IPS-NIHi11 (cell line): ENCODE measurements around the gene RRP1B.

Source experiments
- DNase-seq: peaks from one replicate; pipeline ENCODE4 v3.0.0; 2012; ENCODE audit warnings: mixed read lengths, low spot score

The RRP1B gene

DNA sequence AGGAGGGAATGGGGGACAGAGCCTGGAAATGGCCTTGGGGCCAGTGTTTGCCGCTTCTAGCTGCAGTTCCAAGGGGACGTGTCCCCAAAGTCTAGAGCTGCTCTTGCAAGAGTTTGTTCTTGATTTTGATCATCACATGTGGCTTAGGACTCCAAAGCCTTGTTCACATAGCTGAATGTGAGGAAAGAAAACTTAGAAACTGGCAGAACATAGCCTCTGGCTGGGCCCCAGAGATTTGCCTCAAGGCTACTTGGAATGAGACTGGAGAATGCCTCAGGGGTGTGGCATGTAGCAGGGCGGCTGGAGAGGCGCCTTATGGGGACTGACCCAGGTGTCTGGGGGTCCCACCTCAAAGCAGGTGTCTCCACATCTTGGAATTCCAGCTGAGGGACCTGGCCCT is 61.8 kb downstream of the RRP1B start:
- DNase-seq = no peak

DNA sequence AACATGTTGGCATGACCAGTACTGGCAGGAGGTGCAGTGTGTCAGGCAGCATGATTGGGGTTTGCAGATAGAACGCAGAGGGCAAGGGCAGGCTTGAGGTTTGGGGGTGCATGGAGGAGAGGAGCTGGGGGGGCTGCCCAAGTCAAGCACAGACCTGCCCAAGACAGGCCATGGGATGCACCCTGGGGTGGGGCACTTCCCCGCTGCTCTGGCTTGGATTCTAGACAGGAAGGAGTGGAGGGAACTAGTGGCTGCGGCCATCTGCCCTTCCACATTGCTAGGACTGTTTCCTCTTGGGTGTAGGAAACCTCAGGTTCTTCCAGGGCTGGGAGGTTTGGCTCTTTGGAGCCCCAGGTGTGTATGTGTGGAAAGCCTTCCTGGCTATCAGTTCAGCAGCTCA is 62.6 kb downstream of the RRP1B start:
- no peak for DNase-seq

DNA sequence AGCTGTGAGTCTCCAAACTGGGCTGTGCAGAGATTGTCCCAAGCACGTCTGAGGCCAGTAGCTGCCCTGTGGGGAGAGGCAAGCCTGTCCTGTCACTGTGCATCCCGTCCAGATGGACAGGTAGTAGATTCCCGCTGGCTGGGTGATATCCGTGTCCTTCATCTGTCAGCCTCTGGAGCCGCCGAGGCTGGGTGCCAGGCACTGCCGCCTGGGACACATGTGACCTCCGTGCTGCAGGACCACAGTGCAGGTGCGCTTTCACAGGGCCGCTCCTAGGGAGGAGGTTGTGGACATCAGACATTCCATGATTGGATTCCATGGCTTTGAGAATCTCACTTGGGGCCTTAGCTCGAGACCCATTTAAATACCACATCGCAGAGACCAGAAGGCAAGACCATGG is 64.3 kb downstream of the RRP1B start:
- no peak for DNase-seq

DNA sequence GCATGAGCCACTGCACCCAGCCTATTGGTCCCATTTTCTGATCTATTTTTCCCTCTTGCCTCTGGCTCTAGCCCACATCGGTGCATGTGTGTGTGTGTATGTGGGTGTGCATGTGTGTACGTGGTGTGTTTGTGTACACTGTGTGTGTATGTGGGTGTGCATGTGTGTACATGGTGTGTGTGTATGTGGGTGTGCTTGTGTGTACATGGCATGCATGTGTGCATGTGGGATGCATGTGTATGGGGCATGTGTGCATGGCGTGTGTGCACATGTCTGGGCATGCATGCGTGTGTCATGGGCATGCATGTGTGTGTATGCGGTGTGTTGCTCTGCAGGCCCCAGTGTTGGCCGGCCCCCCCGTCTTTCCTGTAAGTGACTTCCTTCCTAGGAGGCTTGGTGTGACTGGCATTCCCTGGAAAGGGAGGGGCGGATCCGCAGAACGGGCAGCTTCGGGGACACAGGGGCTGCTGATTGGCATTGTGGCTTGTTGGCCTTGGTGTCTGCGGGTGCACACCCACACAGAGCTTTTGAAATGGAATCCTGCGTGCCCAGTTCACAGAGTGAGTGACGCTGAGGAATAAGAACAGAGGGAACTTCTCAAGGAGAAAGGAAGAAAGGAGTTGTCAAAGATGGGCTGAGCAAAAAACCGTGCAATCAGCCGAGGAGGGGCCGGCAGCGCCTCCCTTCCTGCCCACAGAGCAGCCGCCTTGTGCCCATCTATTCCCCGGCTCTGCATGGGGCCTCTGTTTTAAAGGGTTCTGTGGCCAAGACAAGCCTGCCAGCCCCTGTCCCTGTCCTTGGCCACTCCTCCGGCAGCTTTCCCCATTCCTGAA is 67.5 kb downstream of the RRP1B start:
- DNase-seq = no peak

DNA sequence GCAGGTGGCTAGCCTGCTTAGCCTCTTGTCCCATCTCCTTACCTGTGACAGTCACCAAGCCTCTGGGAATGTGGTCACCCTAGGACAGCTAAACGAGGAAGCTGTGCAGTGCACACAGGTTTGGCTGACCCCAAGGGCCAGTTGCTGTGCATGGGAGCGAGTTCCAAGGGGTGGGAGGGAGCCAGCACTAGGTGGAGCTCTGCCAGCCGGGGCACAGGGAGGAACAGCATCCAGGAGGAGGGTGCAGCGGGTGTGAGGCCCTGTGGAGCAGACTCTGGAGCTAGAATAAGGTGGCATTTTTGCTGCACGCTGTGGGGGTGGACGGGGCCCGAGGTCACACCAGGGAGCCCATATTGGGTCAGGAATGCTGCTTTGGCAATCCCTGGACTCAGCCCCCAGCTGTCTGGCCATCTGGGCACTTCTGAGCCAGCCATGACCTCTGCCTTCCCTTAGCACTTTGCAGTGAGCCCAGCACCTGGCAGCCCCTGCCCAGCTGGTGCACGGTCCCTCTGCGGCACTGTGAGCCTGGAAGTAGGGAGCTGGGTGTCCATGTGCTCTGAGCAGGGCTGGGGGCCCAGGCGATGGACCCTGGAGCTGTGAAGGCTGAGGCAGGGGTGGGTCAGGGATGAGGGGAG is 68.3 kb downstream of the RRP1B start:
- DNase-seq = no peak

DNA sequence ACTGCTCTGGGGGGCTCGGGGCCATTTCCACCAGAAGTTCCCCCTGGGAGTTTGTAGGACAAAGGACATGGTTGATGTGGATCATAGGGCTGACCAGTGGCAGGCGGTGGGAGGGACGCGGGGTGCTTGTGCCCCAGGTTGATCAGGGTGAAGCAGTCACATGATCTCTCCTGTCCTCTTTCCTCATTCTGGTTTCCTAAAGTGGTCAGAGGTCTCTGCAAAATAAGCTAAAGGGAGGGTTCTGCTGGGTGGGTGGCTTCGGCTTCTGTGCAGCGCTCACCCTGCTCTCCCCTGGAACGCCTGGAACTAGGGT is 68.8 kb downstream of the RRP1B start:
- DNase-seq = no peak

DNA sequence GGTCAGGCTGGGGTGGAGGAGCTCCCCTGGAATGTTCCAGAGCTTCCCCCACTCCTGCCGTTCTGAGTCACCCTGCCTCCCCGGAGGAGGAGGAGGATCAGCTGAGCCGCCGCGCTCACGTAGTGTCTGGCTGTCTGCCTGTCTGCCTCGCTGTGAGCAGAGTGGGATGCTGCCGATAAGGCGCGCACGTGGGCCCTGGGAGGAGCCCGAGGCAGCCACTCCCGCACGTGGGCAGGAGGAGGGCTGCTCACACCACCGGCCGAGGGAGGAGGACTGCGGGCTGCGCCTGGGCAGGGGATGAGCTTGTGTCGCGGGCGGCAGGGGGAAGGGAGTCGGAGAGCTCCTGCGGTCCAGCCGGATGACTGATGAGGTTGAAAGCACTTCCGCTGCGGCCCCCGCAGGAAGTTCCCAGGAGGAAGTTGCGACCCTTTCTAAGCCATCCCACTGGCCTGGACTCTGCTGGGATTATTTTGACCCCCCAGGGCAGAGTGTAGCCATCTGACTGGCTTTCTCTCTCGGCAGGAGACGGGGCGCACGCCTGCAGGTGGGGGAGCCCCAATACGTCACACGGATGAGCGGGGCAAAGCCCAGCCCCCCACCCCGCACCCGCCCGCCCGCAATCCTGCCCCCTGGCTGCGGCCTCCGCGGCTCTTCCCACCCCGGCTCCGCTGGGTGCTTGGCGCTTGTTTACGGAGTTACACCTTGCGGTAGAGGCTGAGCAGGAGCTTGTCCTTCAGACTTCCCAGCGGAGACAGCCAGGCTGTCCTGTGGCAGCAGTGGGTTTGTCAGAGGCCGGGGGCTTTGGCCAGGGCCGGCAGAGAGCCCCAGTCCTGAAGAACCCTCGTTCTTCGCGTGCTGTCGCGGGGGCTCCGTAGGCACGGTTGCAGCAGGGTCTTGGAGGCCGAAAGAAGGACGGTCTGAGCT is 69.4 kb downstream of the RRP1B start:
- DNase-seq = peak; percentile 88

DNA sequence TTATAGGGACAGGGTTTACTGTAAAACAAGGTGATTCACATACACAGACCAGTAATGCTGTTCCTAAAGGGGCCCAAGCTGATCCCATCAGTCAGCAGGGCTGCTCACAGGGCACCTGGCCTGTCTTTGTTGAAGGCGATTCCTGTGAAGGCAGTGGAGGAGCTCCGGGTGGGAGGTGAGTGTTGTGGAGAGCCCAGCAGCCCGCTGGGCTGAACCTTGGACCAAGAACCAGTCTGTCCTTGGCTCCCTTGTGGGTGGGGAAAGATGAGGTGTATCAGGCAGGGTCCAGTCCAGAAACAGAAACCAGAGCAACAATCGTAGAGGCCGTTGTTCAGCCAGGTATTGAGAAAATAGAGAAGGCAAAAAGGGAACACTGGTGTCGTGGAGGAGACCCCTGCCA is 72.1 kb downstream of the RRP1B start:
- DNase-seq = no peak

DNA sequence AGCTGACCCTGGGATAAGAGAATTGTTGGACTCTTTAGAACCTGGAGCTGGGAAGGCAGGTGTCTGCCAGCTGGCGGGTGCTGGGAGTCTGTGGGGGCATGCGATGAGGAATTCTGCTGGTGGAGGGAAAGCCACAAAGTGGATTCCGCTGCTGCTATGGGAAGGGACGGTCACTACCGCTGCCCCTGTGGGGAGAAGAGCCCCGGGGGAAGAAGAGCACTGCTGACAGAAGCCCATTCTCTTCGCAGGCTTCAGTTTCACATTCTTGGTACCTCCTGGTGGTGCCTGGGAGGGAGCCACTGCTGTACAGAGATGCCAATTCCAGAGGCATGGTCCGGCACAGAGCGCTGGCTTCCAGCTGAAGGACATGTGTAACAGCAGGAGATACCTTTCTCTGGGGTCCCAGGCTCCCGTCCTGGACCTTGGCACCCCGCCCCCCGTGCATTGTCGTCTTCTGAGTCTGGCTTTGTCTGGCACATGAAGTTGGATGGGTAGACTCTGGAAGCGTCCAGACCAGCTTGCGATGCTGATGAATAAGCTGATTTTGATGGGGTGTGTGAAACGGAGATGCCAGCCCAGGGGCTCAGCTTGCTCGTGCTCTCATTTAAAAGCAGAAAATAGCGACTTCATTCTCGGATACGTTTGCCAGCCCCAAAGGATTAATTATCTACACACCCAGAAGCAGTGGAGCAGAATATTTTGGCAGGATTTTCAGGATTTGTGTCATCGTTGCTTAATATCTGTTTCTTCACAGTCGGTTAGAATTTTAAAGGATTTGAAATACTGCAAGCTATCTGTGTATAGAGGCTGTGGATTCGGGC is 72.7 kb downstream of the RRP1B start:
- no peak for DNase-seq

DNA sequence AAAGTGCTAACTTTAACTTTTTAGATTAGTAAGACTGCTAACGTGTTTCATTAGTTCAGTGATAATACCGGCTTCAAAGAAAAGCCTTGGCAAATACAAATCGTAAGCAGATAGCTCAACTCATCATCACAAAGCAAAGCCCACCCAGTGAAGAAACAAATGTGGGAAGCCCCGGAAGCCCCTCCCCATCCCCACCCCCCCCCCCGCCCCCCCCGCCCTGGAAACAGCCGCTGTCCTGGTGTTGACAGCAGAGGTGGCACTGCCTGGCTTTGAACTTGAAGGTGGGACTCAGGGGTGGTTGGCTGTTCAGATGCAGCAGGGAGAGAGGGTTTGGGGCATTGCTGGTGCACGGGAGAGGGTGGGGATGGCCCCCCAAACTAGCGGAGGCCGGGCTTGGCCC is 73.7 kb downstream of the RRP1B start:
- DNase-seq = no peak

DNA sequence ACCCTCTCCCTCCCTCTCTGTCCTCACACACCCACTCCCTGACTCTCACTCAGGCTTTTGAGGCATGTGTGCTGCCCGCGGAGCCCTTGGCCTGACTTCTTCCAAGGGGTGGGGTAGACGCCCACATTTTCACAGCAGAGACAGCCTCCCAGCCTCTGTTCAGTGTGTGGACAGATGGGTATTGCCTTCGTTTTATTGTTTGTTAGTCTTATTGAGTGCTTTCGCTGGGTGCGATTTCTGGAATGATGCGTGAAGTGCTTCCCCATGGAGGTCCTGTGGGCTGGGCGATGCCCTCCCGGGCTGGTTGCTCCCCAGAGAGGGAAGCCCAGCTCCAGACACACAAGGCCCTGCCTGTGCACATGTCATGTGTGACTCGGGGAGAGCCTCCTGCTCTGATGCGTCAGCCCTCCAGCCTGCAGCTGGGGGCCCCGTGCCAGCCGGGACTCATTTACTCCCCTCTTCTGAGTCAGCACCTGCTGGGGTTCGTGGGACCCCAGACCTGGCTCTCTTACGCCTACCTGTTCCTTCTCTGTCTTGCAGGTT is 74.2 kb downstream of the RRP1B start:
- DNase-seq = no peak

DNA sequence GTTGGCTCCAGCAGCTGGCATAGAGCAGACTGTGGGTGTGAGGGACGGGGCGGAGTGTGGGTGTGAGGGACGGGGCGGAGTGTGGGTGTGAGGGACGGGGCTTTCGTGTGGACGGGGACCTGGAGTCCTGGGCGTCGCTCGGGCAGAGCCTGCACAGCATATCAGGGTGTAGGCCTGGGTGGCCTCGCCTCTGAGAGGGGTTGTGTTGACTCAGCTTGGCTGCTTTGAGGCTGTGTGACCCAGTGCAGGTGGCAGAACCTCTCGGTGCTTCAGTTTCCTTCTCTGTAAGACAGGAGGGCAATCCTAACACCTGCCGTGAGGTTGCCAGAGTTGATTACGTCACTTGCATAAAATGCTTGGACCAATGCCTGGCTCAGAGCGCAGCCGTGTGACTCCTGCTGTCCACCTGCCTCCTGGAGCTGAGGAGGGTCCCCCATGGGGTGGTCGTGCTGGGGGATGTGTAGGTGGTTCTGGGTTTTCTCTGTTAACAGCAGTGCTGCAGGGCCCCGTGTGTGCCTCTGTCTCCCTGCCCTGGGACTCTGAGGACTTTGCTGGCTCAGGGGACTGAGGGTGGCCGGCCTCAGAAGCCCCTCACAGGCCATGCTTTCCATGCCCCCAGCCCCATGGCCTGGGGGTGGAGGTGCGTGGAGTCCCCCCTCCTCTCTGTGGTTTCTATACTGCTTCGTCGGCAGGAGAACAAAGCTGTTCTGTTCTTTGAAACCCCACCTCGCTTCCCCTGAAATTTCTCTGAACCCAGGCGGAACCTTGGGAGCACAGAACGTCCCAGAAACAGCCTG is 75.0 kb downstream of the RRP1B start:
- DNase-seq = no peak

DNA sequence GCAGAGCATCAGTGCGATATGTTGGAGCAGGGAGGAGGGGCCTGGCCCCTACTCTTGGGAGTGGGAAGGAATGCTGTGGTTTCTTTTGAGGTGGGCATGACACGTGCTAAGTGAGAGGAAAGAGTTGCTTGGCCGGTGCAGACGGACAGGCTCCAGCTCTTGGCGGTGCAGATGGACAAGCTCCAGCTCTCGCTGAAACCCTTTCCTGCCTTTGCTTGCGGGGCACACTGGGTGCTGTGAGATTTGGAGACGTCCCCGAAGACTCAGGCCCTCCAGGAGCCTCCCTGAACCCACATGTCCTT is 75.5 kb downstream of the RRP1B start:
- no peak for DNase-seq

DNA sequence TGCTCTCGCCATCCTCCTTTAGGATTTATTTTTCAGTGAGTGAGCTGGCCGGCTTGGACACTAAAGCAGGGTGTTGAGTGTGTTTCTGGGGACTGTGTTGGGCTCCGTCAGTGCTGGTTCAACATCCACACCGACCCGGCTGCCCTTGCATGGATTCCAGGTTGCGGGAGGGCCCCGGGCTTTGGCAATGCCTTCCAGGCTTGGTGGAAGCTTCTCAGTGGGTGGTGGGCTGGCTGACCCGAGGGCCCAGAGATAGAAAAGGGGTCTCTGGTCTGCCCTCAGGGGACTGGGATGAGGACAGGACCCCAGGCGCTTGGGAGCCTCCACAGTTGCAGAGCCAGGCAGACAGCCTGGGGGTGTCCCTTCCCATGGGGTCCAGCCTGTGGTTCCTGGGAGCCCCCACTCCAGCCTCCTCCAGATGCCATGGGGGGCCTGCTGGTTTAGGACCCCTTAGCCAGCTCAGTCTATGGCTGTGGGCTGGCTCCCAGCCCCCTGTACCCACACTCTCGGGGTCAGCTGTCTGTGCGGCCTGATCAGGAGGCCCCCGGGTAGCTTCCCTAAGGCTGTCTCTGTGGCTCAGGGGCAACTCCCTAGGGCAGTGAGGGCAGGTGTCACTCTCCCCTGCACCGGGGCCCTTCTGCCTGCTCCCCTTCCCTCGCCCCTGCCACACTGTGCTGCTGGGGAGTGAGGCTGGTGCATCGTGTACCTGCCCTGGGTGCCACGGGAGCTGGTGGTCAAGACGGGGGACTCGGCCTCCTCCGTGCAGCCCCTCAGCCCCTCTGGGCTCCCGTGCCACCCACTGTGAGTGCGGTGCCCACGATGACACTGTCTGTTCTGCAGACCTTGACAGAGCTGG is 76.1 kb downstream of the RRP1B start:
- no peak for DNase-seq

DNA sequence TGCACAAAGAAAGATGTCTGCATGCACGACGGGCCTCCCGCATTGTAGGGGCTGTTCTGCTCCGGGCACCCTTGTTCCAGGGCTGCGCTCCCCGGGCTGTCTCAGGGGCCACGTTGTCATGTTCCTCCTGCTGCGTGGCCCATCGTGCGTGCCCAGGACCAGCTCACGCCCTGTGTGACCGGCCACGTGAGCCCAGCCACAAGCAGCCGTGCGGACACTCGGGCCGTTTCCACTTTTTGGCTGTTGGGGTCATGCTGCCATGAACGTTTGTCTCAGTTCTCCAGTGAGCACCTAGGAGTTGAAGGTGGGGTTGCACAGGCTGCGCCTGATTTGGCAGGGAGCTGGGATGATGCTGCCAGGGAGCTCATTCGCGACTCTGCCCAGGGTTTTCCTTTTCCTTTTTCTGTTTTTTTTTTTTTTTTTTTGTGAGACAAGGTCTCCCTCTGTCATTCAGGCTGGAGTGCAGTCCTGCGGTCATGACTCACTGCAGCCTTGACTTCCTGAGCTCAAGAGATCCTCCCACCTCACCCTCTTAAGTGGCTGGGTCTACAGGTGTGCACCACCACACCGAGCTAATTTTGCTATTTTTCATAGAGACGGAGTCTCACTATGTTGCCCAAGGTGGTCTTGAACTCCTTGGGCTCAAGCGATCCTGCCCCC is 77.0 kb downstream of the RRP1B start:
- DNase-seq = no peak

DNA sequence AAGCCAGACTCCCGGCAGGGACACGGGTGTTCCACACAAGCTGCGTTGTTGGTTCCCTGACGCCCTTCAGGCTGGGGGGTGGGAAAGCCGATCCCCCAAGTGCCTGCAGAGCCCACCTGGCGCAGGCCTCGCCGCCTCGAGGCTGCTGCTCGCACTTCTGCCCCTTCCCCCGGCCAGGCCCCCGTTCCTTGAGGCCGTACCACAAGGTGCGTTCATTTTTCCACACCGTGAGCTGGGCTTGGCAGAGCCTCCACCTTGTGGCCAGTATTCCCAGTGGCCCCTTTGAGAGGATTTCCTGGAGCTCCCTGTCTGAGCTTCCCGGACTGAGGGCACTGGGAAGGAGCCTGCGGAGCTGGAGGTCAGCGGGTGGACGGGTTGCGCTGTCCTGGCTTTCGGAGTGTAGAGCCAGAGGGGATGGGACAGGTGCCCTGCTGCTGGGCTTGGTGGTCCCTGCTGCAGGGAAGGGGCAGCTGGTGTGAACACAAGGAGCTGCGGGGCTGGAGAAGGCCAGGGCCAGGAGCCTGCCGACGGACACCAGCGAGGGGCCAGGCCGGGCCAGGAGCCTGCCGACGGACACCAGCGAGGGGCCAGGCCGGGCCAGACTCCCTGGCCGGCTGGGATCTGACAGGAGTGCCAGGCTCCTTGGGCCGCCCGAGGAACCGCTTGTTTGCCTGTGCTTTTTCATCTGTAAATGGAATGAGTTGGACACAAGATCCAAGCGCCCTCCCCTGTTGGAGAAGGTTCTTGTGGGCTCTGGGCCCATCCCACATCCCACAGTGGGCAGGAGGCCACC is 78.0 kb downstream of the RRP1B start:
- no peak for DNase-seq

DNA sequence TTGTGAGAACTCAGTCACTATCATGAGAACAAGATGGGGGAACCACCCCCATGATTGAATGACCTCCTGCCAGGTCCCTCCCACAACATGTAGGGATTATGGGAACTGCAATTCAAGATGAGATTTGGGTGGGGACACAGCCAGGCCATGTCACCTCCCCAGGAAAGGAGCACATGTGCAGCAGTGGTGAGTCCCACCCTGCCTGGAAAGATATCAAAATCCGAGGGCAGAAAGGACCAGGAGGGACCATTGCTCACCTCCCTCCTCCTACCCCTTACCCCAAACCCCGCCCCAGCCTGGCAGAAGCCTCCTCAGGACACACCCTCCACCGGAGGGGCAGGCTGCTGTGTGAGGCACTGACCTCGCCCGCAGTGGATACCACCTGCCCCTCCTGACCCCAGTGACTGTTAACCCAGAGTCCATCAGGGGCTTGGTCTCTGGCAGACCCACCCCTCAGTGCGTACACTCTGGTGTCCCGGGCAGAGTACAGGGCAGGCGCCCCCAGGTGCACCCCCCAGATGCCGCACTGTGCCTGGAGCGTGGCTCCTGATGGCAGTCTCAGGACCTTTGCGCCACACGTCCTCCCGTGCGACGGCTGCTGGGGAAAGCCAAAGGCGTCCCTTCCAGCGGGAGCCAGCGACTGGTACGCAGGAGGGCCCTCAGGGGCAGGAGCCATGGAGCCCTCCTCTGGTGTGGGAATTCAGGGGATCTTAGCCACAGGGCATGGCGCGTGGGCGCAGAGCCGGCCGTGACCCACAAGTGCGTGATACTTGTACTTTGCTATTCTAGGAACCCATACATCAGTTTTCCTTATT is 80.5 kb downstream of the RRP1B start:
- peak; percentile 49 for DNase-seq
